HepG2 (cell line): ENCODE results near the gene AZU1. TPM values are rescaled to one million over a fixed set of nuclear protein-coding genes. Genes with fewer than 3 reads are reported as not detected.

ENCODE experiments used
- ATAC-seq: fragments of 200-7000 bp; cut with Tn5 transposase; 3 replicates; pipeline ENCODE4 v1.9.1; 2020; ENCODE audit warnings: mild to moderate bottlenecking, moderate library complexity
- BruUV-seq: library from RNA; stranded (reverse); fragments of 400-500 nt; replicated peaks from 2 replicates; lab custom pipeline; 2021; lab: Mats Ljungman, UMichigan
- CTCF ChIA-PET: fragments of 300-600 bp; formaldehyde crosslinking; extraction: SDS; loops from one replicate; lab custom pipeline; 2021; ENCODE audit warnings: low total read pairs, inconsistent platforms, low intra/inter-chr PET ratio; lab: Yijun Ruan, JAX
- POLR2A ChIA-PET: fragments of 350-600 bp; sonication (Branson Sonifier 250); formaldehyde crosslinking; loops from one replicate; lab custom pipeline; 2020; ENCODE audit warnings: antibody characterized with exemption, inconsistent platforms; lab: Yijun Ruan, JAX
- DNase-seq: peaks from one replicate; pipeline ENCODE4 v3.0.0-alpha.2; 2015; ENCODE audit warnings: low spot score
- FAIRE-seq: peaks from 3 replicates; lab custom pipeline; 2011; peaks lifted over from hg19 to GRCh38; lab: Jason Lieb, UNC
- H2AFZ ChIP-seq: one replicate; pipeline ENCODE4 v1.6.1; 2011; ENCODE audit warnings: low read length, inconsistent platforms
- H3K27ac ChIP-seq: fragments of 300-600 bp; 3 replicates; pipeline ENCODE4 v1.8.0; 2011; ENCODE audit warnings: mixed run types, mild to moderate bottlenecking, mixed read lengths, low read length, inconsistent platforms; ENCODE audit not compliant: insufficient read depth; ENCODE audit errors: extremely low read length
- H3K27me3 ChIP-seq, 2 experiments: fragments of 200-600 bp in 1 of 2; 2 replicates in 1 of 2; 3 replicates in 1 of 2; pipeline versions ENCODE4 v1.6.0 to v1.8.0; 2011; ENCODE audit warnings: low read length in 2 of 2, mild to moderate bottlenecking in 2 of 2, moderate library complexity in 2 of 2, inconsistent platforms in 1 of 2; ENCODE audit not compliant: insufficient read depth in 2 of 2, control insufficient read depth in 1 of 2
- H3K36me3 ChIP-seq, 2 experiments: fragments of 200-600 bp in 1 of 2; replicated peaks in 1 of 2; 2 replicates in 1 of 2; 3 replicates in 1 of 2; pipeline versions ENCODE4 v1.5.1 to v1.8.0; 2011; ENCODE audit warnings: low read length in 2 of 2, inconsistent platforms in 1 of 2; ENCODE audit not compliant: insufficient read depth in 2 of 2, control insufficient read depth in 1 of 2
- H3K4me1 ChIP-seq: 2 replicates; pipeline ENCODE4 v1.5.1; 2012; ENCODE audit warnings: low read length, inconsistent platforms; ENCODE audit not compliant: insufficient read depth
- H3K4me2 ChIP-seq: 2 replicates; pipeline ENCODE4 v1.6.0; 2011; ENCODE audit warnings: low read depth, low read length, inconsistent platforms
- H3K4me3 ChIP-seq, 3 experiments: fragments of 200-600 bp in 1 of 3; sonication (generic), shearing (Covaris generic) in 1 of 3; replicated peaks in 1 of 3; 2 replicates each; pipeline ENCODE4 v1.5.1; 2011 to 2016; ENCODE audit warnings: low read length in 3 of 3, inconsistent platforms in 2 of 3, low read depth in 2 of 3, mild to moderate bottlenecking in 2 of 3, control low read depth in 1 of 3, mixed read lengths in 1 of 3; ENCODE audit not compliant: insufficient read depth in 1 of 3
- H3K79me2 ChIP-seq: one replicate; pipeline ENCODE4 v1.6.1; 2011; ENCODE audit warnings: low read length, inconsistent platforms; ENCODE audit not compliant: insufficient read depth
- H3K9ac ChIP-seq: 2 replicates; pipeline ENCODE4 v1.6.0; 2011; ENCODE audit warnings: mild to moderate bottlenecking, low read depth, low read length, inconsistent platforms; ENCODE audit not compliant: insufficient read depth
- H3K9me3 ChIP-seq: 2 replicates; pipeline ENCODE4 v1.5.1; 2012; ENCODE audit warnings: mild to moderate bottlenecking, low read length
- H4K20me1 ChIP-seq: 2 replicates; pipeline ENCODE4 v1.6.0; 2011; ENCODE audit warnings: inconsistent platforms, mild to moderate bottlenecking, low read length, moderate library complexity; ENCODE audit not compliant: insufficient read depth
- ADNP ChIP-seq: sonication (generic); formaldehyde crosslinking; IDR thresholded peaks from 2 replicates; pipeline ENCODE4 v1.4.0; 2020; ENCODE audit warnings: missing genetic modification reagents
- DR1 ChIP-seq: sonication (generic); formaldehyde crosslinking; IDR thresholded peaks from 2 replicates; pipeline ENCODE4 v1.8.0; 2021; ENCODE audit warnings: mild to moderate bottlenecking, missing genetic modification reagents, inconsistent platforms
- ETV5 ChIP-seq: IDR thresholded peaks from 2 replicates; pipeline ENCODE4 v1.6.1; 2018; ENCODE audit warnings: missing biosample characterization, missing genetic modification reagents, inconsistent platforms, borderline replicate concordance
- MATR3 ChIP-seq: sonication (generic); formaldehyde crosslinking; IDR thresholded peaks from 2 replicates; pipeline ENCODE4 v1.4.0; 2020; ENCODE audit warnings: missing genetic modification reagents
- NRL ChIP-seq: sonication (generic); formaldehyde crosslinking; IDR thresholded peaks from 2 replicates; pipeline ENCODE4 v1.5.0; 2020; ENCODE audit warnings: missing genetic modification reagents, mild to moderate bottlenecking, moderate library complexity, borderline replicate concordance
- REL ChIP-seq: sonication (generic); formaldehyde crosslinking; conservative IDR thresholded peaks from 2 replicates; pipeline ENCODE4 v1.8.0; 2022; ENCODE audit warnings: mild to moderate bottlenecking, missing genetic modification reagents, moderate library complexity
- SAFB2 ChIP-seq: sonication (generic); formaldehyde crosslinking; IDR thresholded peaks from 2 replicates; pipeline ENCODE4 v1.5.1; 2020; ENCODE audit warnings: missing genetic modification reagents, low read depth, mild to moderate bottlenecking, borderline replicate concordance
- TP53 ChIP-seq: sonication (generic); formaldehyde crosslinking; conservative IDR thresholded peaks from 2 replicates; pipeline ENCODE4 v1.4.0; 2020; ENCODE audit warnings: missing genetic modification reagents
- YEATS4 ChIP-seq: sonication (generic); formaldehyde crosslinking; IDR thresholded peaks from 2 replicates; pipeline ENCODE4 v1.4.0; 2020; ENCODE audit warnings: missing genetic modification reagents, borderline replicate concordance
- ZBTB38 ChIP-seq: sonication (generic); formaldehyde crosslinking; IDR thresholded peaks from 2 replicates; pipeline ENCODE4 v1.5.1; 2020; ENCODE audit warnings: mild to moderate bottlenecking, missing genetic modification reagents
- ZMYM2 ChIP-seq: sonication (generic); formaldehyde crosslinking; IDR thresholded peaks from 2 replicates; pipeline ENCODE4 v1.8.0; 2022; ENCODE audit warnings: mild to moderate bottlenecking, missing genetic modification reagents
- ZNF296 ChIP-seq: sonication (generic); formaldehyde crosslinking; conservative IDR thresholded peaks from 2 replicates; pipeline ENCODE4 v1.5.0; 2020; ENCODE audit warnings: mild to moderate bottlenecking, missing genetic modification reagents
- ZNF496 ChIP-seq: sonication (generic); formaldehyde crosslinking; IDR thresholded peaks from 2 replicates; pipeline ENCODE4 v1.8.1; 2023; ENCODE audit warnings: mild to moderate bottlenecking, moderate library complexity, missing genetic modification reagents; ENCODE audit not compliant: insufficient replicate concordance
- ZNF564 ChIP-seq: sonication (generic); formaldehyde crosslinking; IDR thresholded peaks from 2 replicates; pipeline ENCODE4 v1.8.1; 2023; ENCODE audit warnings: mild to moderate bottlenecking, missing genetic modification reagents
- ZNF567 ChIP-seq: sonication (generic); formaldehyde crosslinking; IDR thresholded peaks from 2 replicates; pipeline ENCODE4 v1.8.1; 2023; ENCODE audit warnings: mild to moderate bottlenecking, missing genetic modification reagents, borderline replicate concordance
- ZNF572 ChIP-seq: sonication (generic); formaldehyde crosslinking; IDR thresholded peaks from 2 replicates; pipeline ENCODE4 v1.5.1; 2020; ENCODE audit warnings: mild to moderate bottlenecking, missing genetic modification reagents
- ZSCAN20 ChIP-seq: sonication (generic); formaldehyde crosslinking; IDR thresholded peaks from 2 replicates; pipeline ENCODE4 v1.4.0; 2020; ENCODE audit warnings: missing genetic modification reagents, mild to moderate bottlenecking, borderline replicate concordance
- ZSCAN31 ChIP-seq: sonication (generic); formaldehyde crosslinking; IDR thresholded peaks from 2 replicates; pipeline ENCODE4 v1.5.0; 2020; ENCODE audit warnings: low read depth, mild to moderate bottlenecking, missing genetic modification reagents
- WGBS: methylation state at CpG from one replicate; pipeline ENCODE4 v1.1.6; 2017; ENCODE audit warnings: low lambda C conversion rate; 5-methylcytosine and 5-hydroxymethylcytosine counted together
- in situ Hi-C: cut with HindIII; loops from 2 replicates; pipeline ENCODE4 v1.10.0; 2017; ENCODE audit warnings: low pct_unique_long_range_greater_than_20kb; ENCODE audit not compliant: extremely low pct_ligation_motif_present
- intact Hi-C: fragments of 100-400 bp; cut with micrococcal nuclease; formaldehyde crosslinking; loops from one replicate; pipeline ENCODE4 v1.10.0; 2022; ENCODE audit not compliant: unreplicated experiment
- polyA plus RNA-seq, 8 experiments: library from polyadenylated mRNA; depleted of rRNA in 3 of 8; stranded (reverse) in 7 of 8; unstranded in 1 of 8; fragments of >200 nt; fragmentation: Illumina TruSeq in 4 of 8; extraction: Trizol in 4 of 8; gene quantifications; 2 replicates each; pipeline versions ENCODE4 v1.2.1 to v1.2.3, GENCODE V29; 2011 to 2016; ENCODE audit warnings: low read depth in 4 of 8, missing spikeins in 1 of 8, mixed read lengths in 1 of 8; ENCODE audit not compliant: insufficient read depth in 1 of 8
- total RNA-seq, 5 experiments: library from RNA; depleted of rRNA; stranded (reverse); fragments of >200 nt; fragmentation: Illumina TruSeq; extraction: Trizol; gene quantifications; 2 replicates each; pipeline ENCODE4 v1.2.3, GENCODE V29; 2016; ENCODE audit warnings: low read depth in 1 of 5

The AZU1 gene
- total and polyA plus RNA-seq, 2 of the 13 experiments (the other 11 are each of a cell fraction or from before 2014, with no cell fraction given): not detected

DNA sequence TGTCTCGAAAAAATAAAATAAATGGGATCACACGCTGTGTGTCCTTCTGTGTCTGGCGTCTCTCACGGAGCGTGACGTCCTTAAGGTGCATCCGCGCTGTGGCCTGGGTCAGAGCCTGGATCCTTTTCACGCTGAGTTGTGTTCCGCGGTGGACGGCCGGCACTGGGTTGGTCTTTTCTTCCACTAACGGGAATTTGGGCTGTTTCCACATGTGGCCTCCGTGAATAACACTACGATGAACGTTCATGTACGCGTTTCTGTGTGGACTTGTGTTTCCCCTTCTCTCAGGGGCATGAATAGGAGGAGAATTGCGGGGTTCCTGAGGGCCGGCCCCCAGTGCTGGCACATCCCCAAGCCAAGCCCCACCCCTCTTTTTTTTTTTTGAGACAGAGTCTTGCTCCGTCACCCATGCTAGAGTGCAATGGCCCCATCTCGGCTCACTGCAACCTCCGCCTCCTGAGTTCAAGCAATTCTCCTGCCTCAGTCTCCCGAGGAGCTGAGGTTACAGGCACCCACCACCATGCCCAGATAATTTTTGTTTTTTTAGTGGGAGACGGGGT lies 36.5 kb upstream of the AZU1 start:
- DNase-seq (no peak), ATAC-seq (no peak), FAIRE-seq (no peak)
- no peaks in the 10 kb centered on the region for H3K9me3 ChIP-seq
- intact Hi-C loops: no loop called here
- POLR2A ChIA-PET: interaction anchor here (1.1 kb wide), 1 partner anchor 11 kb away, joined by 4 read pairs; no protein-coding TSS in a partner anchor
- BruUV-seq: no TSS peak
- H3K4me1 ChIP-seq: peaks cover 74% of the 10 kb centered on the region
- WGBS: 95% methylated on average over 25 of the region's 26 CpGs
- no peak overlapping the region for H3K9ac ChIP-seq
- no peak overlapping the region for H3K4me2 ChIP-seq
- no peaks in the 10 kb centered on the region for H3K79me2 ChIP-seq
- TF ChIP-seq ZSCAN31 (CRISPR knock-in tag) (no peak), ZSCAN20 (no peak), ZMYM2 (0 out of 2 replicates have a peak, but pooled peaks have one; percentile 20), ZBTB38 (CRISPR knock-in tag) (peak; percentile 89), ZNF567 (no peak), MATR3 (CRISPR knock-in tag) (no peak)
- TF ChIP-seq, all 625 proteins: peak for 2
- Histone ChIP-seq H4K20me1 (no peaks in the 10 kb centered on the region), H3K36me3 (no peaks in the 10 kb centered on the region), H3K27me3 (no peaks in the 10 kb centered on the region), H3K27ac (no peak overlapping the region), H2AFZ (no peak overlapping the region), H3K4me3 (no peak overlapping the region)
- in situ Hi-C loops: no loop called here
- CTCF ChIA-PET: no interaction called here

DNA sequence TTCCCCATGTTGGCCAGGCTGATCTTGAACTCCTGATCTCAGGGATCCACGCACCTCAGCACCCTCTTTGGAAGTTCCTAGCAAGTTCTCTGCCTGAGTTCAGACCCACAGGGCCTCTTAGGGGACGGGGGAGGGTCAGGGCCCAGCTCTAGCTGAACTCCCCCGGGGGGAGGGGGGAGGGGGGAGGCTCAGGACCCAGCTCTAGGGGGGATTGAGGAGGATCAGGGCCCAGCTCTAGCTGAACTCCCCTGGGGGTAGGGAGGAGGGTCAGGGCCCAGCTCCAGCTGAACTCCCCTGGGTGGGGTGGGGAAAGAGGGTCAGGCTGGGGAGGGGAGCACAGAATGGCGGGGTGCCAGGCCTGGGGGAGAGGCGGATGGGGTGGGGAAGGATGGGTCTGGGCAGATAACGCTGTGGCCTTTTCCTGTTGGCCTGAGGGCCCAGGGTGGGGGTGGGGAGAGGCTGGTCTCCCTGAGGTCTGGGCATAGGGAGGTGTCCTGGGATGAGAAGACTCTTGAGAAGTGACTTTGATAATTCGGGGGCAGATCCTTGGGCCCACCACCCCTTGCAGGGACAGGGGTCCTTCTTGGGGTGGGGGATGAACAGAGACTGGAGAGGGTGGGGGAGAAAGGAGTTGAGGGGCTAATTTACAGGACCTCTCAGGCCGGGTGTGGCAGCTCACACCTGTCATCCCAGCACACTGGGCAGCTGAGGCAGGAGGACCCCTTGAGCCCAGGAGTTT lies 35.9 kb upstream of the AZU1 start:
- Histone ChIP-seq H3K27ac (no peak overlapping the region), H2AFZ (no peak overlapping the region), H3K4me1 (peaks cover 77% of the 10 kb centered on the region), H4K20me1 (no peaks in the 10 kb centered on the region), H3K4me2 (peak overlapping the region; percentile 43), H3K4me3 (peak overlapping the region in 1 of 3 experiments; percentile 38; a peak in 1 of 6 replicates), H3K9ac (peak overlapping the region; percentile 10; the same call in 1 of the 2 replicates), H3K9me3 (no peaks in the 10 kb centered on the region), H3K36me3 (no peaks in the 10 kb centered on the region), H3K79me2 (no peaks in the 10 kb centered on the region), H3K27me3 (no peaks in the 10 kb centered on the region)
- CTCF ChIA-PET: no interaction called here
- no peak for TF ChIP-seq SAFB2 (CRISPR knock-in tag)
- no peak for TF ChIP-seq NRL (CRISPR knock-in tag)
- no peak for TF ChIP-seq ZNF496 (CRISPR knock-in tag)
- TF ChIP-seq ADNP (CRISPR knock-in tag): no peak
- TF ChIP-seq ETV5 (CRISPR knock-in tag): no peak
- no peak for TF ChIP-seq REL
- TF ChIP-seq YEATS4 (CRISPR knock-in tag): no peak
- TF ChIP-seq ZNF572 (CRISPR knock-in tag): no peak
- no peak for TF ChIP-seq TP53 (CRISPR knock-in tag)
- no peak for TF ChIP-seq ZNF564 (CRISPR knock-in tag)
- no peak for TF ChIP-seq DR1 (CRISPR knock-in tag)
- TF ChIP-seq ZNF296: no peak
- in situ Hi-C loops: no loop called here
- WGBS: 22% methylated on average over 6 of the region's 8 CpGs
- POLR2A ChIA-PET: interaction anchor here (1.1 kb wide), 1 partner anchor 10 kb away, joined by 4 read pairs; no protein-coding TSS in a partner anchor
- FAIRE-seq (no peak), ATAC-seq (no peak), DNase-seq (no peak)
- intact Hi-C loops: no loop called here
- no TSS peak for BruUV-seq
